Activated T-cell treated with anti-CD3 and anti-CD28 coated beads, Interleukin-2, amount 50 U/mL, for 48 hours (primary cell): Measurements from ENCODE around the gene S100A6.

Source experiments
- DNase-seq, 2 experiments: peaks; one replicate each; pipeline ENCODE4 v3.0.0-alpha.2; 2020

The S100A6 gene

GRCh38 chr1:153544453-153545066, 8.8 kb upstream of the S100A6 start:
- DNase-seq: no peak

DNA sequence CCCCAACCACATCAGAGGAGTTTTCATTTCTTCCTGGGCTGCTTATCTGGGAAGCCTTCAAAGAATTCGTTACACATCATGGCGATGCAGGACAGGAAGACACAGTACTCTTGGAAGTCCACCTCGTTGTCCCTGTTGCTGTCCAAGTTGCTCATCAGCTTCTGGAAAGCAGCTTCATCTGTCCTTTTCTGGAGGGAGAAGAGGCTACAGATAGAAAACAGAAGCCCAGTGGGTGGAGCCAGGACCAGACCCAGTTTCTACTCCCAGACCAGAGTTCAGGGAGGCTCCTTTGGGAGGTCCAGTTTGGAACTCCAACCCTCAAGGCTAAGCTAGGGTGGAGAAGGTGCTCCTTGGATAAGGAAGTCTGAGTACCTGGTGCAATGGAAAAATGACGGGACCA, 7.9 kb upstream of the S100A6 start:
- no peak for DNase-seq

DNA sequence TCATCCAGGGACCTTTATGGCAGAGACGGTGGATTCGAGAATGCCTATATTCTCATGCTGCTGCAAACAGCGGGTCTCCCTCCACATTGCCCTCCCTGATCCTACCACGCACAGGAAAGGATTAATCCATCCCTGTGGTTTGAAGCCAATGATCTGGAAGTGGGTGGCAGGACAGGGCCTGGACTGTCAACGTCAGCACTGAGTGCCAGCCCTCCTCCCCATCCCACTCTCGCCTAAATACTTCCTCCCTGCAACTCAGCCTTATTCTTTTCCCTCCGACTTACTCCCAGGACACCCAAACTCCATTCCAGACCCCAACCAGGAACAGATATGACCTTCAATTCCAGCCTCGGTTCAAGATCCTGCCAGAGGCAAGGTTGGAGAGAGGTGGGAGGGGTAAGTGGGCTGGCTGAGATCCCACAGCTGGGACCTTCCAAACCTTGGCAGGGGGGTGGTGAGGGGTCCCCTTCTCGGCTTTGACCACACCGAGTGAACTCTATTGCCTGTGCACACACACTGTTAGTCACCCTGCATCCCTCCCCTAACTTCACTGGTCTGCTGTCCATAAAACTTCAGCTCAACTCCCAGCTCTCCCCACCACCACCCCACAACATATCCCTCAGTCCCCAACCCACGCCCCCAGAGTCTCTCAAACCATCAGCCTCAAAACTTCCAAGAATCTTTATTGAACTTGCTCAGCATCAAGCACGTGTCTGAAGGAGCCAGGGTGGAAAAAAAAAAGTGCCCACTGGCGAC, 7.3 kb upstream of the S100A6 start:
- DNase-seq: no peak

DNA sequence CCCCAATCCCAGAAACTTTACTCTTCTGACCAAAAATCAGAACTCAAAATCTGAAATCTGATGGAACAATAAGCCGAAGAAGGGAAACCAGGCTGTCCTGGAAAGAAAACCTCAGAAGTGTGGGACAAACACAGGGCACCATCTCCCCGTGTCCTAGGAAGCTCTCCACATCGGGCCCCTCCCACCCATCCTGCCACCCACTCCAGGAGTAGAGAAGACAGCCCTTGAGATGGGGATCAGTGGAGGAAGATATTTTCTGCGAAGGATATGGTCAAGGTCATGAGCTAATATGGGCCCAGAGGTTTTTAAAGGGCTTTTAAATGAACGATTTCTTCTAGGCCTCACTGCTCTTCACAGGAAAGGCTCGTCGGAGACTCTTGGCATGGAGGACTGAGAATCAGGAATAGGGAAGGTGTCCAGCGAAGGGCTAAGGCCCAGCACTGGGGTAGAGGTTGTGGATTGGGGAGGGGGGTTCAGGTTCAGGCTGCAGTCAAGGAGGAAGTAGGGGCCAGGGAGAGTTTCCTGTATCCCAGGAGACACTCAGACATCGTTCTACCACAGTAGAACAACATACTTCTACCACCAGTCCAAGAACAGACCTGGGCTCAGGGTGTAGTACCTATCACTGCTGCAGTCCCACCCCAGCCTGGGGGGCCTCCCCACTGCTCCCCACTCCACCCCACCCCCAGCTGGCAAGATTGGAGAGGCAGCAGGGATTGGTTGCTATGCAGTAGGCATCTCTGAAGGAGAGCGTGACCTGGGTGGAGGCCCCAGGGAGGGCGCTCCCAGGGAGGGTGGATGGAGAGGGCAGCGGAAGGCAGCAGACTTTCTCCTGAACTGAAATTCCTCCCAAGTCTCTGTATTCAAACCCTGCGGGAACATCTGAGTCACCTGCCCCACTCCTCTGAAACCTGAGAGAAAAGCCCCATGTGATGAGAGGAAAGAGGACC, 6.1 kb upstream of the S100A6 start:
- peak; percentile 22 to 23 for DNase-seq

- peak; percentile 64 to 67 for DNase-seq
Measured at GRCh38 chr1:153540394-153541361, 4.9 kb upstream of the S100A6 start, which contains the start of gene S100A5. S100A5 (minus strand) TSS chr1:153540934; CDS start chr1:153540191, 743 bp downstream.

GRCh38 chr1:153539395-153540093, 3.8 kb upstream of the S100A6 start:
- DNase-seq: no peak

- DNase-seq: no peak
Measured at GRCh38 chr1:153538315-153538821, 2.6 kb upstream of the S100A6 start.

DNA sequence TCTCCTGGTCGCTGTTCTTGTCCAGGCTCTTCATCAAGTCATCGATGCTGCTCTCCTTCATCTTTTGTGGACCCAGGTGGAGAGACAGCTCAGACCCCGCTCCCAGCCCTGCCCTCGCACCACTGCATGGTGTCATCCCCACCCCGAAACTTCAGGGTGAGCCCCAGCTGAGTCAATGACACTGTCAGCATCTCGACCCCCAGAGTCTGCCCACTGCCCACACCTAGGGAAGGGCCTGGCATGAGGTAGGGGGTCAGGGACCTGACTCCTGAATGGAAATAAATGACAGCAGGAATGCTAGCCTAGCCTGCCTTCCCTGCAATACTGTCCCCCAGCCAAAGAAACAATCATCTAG, 1.6 kb upstream of the S100A6 start:
- DNase-seq: no peak

GRCh38 chr1:153536671-153537375, 1.0 kb upstream of the S100A6 start:
- DNase-seq: no peak

- DNase-seq: peak; percentile 84 to 87
Measured at GRCh38 chr1:153536012-153536670, 350 bp upstream of the S100A6 start.

GRCh38 chr1:153534925-153535241, 908 bp downstream of the S100A6 start:
- DNase-seq: peak in 1 of 2 experiments; percentile 23

DNA sequence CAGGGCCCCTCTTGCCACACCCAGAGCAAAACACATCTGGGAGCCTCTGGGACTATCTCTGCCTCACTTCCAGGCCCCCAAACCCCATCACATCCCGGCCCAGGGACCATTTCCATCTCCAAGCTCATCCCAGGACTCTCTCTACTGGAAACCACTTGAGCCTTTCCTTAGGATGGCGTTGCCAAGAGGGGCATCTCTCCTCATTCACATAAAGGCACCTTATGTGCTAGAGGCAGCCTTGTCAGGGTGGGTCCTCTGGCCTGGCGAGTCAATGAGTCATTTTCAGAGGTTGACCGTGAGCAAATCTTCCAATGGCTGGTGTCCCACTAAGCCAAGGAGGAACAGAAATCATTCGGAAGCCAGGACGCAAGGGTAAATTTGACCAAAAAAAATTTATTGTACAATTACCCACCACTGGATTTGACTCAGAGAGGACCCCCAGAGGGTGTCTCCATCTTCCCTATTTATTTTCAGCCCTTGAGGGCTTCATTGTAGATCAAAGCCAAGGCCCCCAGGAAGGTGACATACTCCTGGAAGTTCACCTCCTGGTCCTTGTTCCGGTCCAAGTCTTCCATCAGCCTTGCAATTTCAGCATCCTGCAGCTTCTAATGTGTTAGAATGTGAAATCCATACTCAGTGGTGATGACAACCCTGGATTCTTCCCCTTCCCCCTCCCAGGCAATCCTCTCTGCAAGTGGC, 1.4 kb downstream of the S100A6 start:
- DNase-seq: peak in 1 of 2 experiments; percentile 25

DNA sequence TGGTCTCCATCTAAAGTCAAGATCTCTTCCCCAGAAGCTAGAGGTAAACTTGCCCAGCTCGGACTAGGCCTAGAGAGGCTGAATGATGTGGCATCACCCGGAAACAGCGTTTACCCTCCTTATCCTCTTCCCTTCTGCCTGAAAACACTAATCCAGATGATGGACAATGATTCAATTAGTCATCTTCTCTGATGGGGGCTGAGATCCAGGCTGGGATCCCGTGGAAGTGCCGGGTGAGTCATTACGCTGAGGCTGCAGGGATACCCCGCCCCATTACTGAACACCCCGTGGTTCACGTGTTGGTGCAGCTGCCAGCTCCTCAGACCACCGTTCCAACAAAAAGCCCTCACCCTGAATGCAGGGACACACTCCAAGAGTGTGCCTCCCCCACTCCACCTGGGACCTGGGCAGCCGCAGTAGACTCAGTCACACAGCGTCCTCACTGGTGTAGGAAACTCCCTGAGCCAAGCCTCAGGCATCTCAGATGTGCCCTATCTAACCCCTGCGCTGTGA, 2.0 kb downstream of the S100A6 start:
- no peak for DNase-seq

- DNase-seq: peak; percentile 91 to 92
Measured at GRCh38 chr1:153532769-153533599, 2.8 kb downstream of the S100A6 start.

GRCh38 chr1:153532181-153532580, 3.6 kb downstream of the S100A6 start:
- DNase-seq: peak in 1 of 2 experiments; percentile 48

- no peak for DNase-seq
Measured at GRCh38 chr1:153531638-153532037, 4.2 kb downstream of the S100A6 start.

- DNase-seq: no peak
Measured at GRCh38 chr1:153527683-153528040, 8.1 kb downstream of the S100A6 start.

DNA sequence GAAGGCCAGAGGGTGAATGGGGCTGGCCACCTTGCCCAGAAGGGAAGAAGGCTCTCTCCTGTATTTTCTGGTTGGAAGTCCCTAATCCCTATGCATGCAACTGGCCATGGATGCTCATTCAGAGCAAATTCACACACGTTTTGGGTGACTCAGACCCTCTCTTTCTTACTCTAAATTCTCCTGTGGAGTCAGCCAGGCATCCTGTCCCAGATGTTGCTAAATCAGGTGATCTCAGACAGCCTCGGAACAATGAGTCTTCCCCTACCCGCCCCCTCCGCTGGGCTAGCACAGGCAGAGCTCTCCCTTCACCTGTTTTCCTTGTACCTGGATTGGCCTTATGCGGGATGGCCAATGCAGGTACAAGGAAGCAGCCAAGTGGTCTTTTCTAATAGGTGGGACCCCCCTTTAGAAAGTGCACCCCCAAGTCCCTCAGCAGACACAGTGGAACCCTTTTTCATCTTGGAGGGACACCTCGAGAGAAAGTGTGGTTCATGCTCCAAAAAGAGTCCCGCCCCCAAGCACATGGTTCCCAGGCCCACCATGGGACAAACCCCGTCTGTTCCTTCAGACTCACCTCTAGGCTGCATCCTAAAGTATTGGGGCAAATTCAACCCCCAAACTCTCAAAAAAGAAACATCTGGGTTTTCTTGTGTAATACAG, 8.6 kb downstream of the S100A6 start:
- no peak for DNase-seq
